Tongue (tissue), 2 donors: Measurements from ENCODE around the gene YWHAH. TPM values are rescaled to one million over a fixed set of nuclear protein-coding genes. Genes with fewer than 3 reads are reported as not detected.

ENCODE experiments used
- DNase-seq: peaks from one replicate; pipeline ENCODE4 v3.0.0-alpha.2; 2015
- total RNA-seq: library from RNA; depleted of rRNA; stranded (reverse); fragments of >200 nt; gene quantifications from one replicate; pipeline ENCODE4 v1.2.3, GENCODE V29; 2014

Gene YWHAH
- total RNA-seq, 1 donor from 2014 or later = 84.2 TPM

- no peak for DNase-seq
Observed at GRCh38 chr22:31923747-31924146, 20.6 kb upstream of the YWHAH start.

GRCh38 chr22:31925056-31925455 is 19.3 kb upstream of the YWHAH start:
- no peak for DNase-seq

GRCh38 chr22:31926024-31926423 is 18.3 kb upstream of the YWHAH start:
- no peak for DNase-seq

GRCh38 chr22:31926969-31927368 is 17.4 kb upstream of the YWHAH start:
- DNase-seq = no peak

- DNase-seq = no peak
Observed at GRCh38 chr22:31927562-31927961, 16.8 kb upstream of the YWHAH start.

- peak; percentile 94 for DNase-seq
Observed at GRCh38 chr22:31929167-31929930, 15.0 kb upstream of the YWHAH start.

- peak; percentile 46 for DNase-seq
Observed at GRCh38 chr22:31932863-31933262, 11.5 kb upstream of the YWHAH start.

GRCh38 chr22:31933406-31933805 is 10.9 kb upstream of the YWHAH start:
- no peak for DNase-seq

GRCh38 chr22:31933816-31934482 is 10.4 kb upstream of the YWHAH start:
- DNase-seq = no peak

GRCh38 chr22:31935961-31936635 is 8.2 kb upstream of the YWHAH start:
- no peak for DNase-seq

GRCh38 chr22:31937341-31937740 is 7.0 kb upstream of the YWHAH start:
- no peak for DNase-seq

GRCh38 chr22:31938296-31938695 is 6.0 kb upstream of the YWHAH start:
- DNase-seq = no peak

GRCh38 chr22:31940506-31940905 is 3.8 kb upstream of the YWHAH start:
- DNase-seq = no peak

GRCh38 chr22:31942091-31942490 is 2.2 kb upstream of the YWHAH start:
- DNase-seq = no peak

GRCh38 chr22:31943206-31943977 is 943 bp upstream of the YWHAH start:
- no peak for DNase-seq

GRCh38 chr22:31944700-31945442 is 536 bp downstream of the YWHAH start:
- peak; percentile 63 for DNase-seq

- DNase-seq = no peak
Observed at GRCh38 chr22:31945443-31945855, 1.1 kb downstream of the YWHAH start.

- DNase-seq = peak; percentile 25
Observed at GRCh38 chr22:31945971-31946680, 1.8 kb downstream of the YWHAH start.

- peak; percentile 42 for DNase-seq
Observed at GRCh38 chr22:31947296-31947695, 3.0 kb downstream of the YWHAH start.

- DNase-seq = no peak
Observed at GRCh38 chr22:31948002-31948401, 3.7 kb downstream of the YWHAH start.

GRCh38 chr22:31950226-31950625 is 5.9 kb downstream of the YWHAH start:
- peak; percentile 54 for DNase-seq
